ENCODE results near the gene FOXJ3.

GRCh38 chr1:42133390-42133789 is 201.6 kb downstream of the FOXJ3 start:
- TF ChIP-seq CTCF (IDR thresholded peaks at IDR 0.05) (no peak), EZH2 (IDR thresholded peaks at IDR 0.05; ENCODE audit: borderline replicate concordance, insufficient read depth, low read depth, low read length, poor library complexity, severe bottlenecking) (no peak)
